COR-L47 (cell line): ENCODE results near the gene PDE10A.

Source experiments
- DNase-seq: peaks from one replicate; lab custom pipeline; 2025; lab: John Stamatoyannopoulos, UW

Gene PDE10A

GRCh38 chr6:165662749-165663376 lies at the start of gene PDE10A:
Gene PDE10A, minus strand, starts transcription at chr6:165663241. Its CDS starts 430 bp downstream, at chr6:165662811.
- no peak for DNase-seq

DNA sequence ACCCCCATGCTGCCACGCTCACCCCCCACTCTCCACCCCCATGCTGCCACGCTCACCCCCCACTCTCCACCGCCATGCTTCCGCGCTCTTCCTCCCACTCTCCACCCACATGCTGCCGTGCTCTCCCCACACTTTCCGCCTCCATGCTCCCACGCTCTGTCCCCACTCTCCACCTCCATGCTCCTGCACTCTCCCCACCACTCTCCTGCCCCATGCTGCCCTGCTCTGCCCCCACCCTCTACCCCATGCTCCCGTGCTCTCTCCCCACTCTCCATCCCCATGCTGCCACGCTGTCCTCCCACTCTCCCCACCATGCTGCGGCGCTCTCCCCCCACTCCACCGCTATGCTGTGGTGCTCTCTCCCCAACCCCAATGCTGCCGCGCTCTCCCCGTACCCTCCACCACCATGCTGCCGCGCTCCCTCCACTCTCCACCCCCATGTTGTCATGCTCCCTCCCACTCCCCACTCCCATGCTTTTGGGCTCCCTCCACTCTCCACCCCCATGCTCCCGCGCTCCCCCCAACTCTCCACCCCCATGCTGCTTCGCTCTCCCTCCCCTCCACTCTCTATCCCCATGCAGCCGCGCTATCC lies 46.0 kb upstream of the PDE10A start:
- DNase-seq: no peak

DNA sequence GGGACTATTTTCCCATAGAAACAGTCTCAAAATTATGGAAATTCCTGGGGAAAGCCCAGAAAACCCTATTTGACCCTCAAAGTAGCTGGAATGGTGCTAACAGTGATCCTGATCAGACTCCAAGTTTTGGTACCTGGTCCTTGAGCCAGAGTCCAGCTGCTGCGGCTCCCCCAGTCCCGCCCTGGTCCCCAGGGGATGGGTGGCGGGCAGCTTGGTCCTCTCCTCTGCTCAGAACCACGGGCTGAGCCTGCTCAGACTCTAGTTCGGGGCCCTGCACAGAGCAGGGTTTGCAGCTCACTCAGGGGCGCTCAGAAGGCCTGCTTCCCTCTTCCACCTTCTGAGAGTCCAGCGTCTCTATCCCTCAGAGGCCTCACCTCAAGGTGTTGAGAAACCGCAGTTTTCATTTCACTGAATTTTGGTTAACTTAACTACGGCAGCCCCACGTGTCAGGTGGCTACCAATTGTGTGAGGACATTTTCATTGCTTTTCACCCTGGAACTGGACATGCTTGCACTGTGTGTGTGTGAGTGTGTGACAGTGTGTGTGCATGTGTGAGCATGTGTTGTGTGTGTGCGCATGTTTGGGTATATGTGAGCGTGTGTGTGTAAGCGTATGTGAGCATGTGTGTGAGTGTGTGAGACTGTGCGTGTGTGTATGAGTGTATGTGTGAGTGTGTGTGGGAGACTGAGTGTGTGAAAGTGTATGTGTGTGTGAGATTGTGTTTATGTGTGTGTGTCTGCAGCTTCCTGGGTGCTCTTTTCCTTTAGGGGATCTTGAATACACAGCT lies 44.2 kb upstream of the PDE10A start:
- DNase-seq: no peak

- DNase-seq: no peak
Measured at GRCh38 chr6:165705941-165706340, 42.9 kb upstream of the PDE10A start.

GRCh38 chr6:165704045-165704748 lies 41.2 kb upstream of the PDE10A start:
- no peak for DNase-seq

DNA sequence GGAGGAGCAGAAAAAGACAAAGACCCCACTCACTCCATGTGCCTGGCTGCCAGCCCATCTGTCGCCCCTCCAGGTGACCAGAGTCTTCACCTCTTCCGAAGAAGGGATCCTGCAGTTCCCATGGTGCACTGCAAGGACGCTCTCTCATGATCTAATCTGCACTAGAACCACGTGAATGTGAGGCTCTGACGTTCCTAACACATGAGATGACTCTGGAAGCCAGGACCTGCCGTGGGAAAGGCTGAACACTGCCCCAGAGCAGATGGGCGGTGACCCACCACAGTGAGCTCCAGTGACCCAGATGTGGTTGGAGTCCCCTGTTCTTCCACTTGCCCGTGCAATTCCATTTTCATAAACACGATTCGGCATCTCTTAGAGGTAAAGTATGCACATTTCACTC lies 39.6 kb upstream of the PDE10A start:
- DNase-seq: no peak

- DNase-seq: no peak
Measured at GRCh38 chr6:165701564-165702354, 38.7 kb upstream of the PDE10A start.

DNA sequence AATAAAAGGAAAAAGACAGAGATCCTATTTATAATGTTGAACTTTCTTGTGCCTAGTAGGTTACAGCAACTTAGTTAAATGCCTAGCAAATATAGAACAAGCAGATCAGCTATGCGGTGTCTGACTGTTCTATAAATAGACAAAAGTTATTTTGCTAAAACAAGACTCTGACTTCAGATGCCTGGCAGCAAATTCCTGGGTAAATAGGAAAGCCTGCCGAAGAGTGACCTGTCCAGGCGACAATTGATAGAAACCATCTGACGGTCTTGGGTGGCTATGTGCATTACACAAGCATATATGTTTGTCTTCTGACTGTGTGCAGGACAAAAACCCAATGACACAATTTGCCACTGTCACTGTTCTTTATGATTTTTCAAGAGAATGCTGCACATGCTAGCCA lies 38.0 kb upstream of the PDE10A start:
- no peak for DNase-seq

DNA sequence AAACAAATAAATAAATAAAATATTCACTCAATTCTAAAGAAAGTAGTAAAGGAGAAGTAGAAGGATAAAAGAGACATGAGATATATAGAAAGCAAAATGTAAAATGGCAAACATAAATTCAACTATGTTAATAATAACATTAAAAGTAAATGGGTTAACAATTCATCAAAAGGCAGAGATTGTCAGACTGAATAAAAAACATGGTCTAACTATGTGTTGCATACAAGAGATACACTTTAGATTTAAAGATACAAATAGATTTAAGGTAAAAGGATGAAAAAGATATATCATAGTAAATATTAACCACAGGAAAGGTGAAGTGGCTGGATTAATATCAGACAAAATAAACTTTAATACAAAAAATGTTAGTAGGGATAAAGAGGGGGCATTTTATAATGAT lies 35.8 kb upstream of the PDE10A start:
- no peak for DNase-seq

DNA sequence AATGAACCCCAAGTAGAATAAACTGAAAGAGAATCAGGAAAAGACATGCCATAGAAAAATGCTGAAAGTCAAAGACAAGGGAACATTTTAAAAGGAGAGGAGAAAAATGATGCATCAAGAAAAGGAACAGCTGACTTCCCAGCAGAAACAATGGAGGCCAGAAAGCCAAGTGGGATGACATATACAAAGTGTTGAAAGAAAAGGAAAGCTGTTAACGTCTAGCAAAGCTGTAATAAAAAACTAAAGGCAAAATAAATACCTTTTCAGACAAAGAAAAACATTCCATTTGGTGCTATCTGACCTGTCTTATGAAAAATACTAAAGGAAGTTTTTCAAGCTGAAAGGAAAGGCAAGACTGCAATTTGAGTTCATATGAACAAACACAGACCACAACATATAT lies 34.1 kb upstream of the PDE10A start:
- no peak for DNase-seq

DNA sequence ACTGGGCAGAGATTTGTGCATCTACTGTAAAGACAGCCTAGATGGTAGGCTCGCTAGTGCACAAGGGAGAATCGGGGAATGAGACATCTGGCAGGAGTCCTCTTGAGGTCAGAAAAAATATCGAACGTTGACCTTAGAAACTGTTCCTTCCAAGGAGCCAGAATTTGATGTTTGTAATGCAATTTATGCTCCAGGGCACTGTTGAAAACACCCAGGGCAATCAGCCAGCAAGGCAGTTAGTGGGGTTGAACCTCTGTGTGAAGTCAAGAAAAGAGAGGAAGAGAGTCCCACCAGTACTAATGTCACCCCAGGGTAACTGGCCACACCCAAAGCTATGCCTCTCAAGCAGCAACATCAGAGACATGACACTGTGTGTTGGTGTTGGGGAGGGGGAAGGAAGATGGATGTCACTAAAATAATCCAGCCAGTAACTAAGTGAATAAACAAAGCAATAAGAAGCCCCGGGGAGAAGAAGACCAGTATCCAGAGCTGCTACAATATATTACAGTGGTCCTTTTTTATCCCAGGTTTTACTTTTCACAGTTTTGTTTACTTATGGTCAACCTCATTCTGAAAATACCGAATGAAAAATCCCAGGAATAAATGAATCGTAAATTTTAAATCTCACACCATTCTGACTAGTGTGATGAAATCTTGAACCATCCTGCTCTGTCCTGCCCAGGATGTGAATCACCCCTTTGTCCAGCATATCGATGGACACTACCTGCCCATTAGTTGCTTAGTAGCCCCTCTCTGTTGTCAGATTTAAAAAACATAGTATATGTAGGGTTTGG lies 32.9 kb upstream of the PDE10A start:
- DNase-seq: no peak

GRCh38 chr6:165694296-165694695 lies 31.3 kb upstream of the PDE10A start:
- DNase-seq: no peak

GRCh38 chr6:165692106-165692653 lies 29.1 kb upstream of the PDE10A start:
- DNase-seq: no peak

DNA sequence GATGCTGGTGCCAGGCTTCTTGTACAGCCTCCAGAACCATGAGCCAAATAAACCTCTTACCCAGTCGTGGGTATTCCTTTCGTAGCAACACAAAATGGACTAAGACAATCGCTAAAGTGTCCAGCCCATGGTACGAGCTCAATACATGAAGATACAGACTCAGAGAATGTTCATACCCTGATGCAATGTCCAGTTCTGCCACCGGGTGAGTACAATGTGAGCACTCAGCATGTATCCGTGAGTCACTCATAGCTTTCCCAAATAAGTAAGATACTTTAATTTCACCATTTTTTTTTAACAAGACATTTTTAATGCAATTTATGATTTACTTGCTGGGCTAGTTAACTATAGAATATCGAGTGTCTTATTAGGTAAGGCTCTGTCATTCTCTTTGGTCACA lies 26.7 kb upstream of the PDE10A start:
- no peak for DNase-seq

DNA sequence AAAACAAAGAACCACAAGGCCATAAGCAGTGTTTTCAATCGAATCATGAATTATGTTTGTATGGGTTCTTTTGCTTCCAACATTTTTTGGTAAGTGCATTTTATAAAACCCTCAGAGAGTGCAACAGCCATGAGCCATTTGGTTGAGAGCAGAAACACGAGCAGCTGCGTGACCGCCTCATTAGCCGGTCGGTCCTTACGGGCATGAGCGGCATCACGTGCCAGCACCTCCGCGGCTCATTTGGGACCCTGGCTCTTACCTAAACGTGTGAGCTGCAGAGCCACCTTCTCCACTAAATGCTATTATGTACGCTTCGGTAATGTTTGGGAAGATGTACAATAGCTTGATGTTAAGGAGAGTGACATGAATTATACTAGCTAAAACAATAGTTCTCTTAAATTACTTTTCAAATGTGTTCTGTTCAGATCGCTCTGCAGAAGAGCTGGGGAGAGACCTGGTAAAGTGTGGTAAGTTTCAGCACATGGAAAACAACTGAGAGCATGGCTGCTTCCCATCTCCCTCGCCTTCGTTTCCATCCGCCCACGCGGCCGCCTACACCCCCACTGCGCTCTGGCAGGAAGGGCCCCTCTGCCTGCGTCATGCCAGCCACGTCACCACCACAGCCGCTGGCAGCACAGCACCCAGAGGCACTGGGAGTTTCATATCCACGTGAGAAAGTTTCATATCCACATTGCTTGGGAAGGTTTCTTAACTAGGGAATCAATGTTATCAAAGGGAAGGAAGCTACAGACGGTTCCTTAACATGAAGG lies 23.7 kb upstream of the PDE10A start:
- no peak for DNase-seq

GRCh38 chr6:165685302-165685701 lies 22.3 kb upstream of the PDE10A start:
- DNase-seq: no peak

GRCh38 chr6:165684333-165684732 lies 21.3 kb upstream of the PDE10A start:
- DNase-seq: no peak

DNA sequence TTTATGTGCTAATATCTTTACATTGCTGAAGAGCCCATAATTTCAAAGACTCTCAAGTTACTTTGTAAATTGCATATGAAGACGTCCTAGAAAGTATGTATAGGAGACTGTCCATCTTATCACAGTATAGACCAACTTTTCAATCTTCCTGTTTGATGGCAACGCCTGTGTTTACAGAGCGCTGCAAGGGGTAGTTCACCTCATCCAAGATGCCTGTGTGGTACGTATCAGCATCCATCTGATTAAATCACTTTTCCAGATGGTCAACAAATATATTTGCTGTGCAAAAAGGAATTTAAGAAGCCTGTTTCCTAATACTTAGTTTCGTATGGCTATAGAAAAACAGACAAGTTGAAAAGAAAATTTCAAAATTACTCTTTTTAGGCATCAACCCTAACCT lies 17.9 kb upstream of the PDE10A start:
- no peak for DNase-seq

DNA sequence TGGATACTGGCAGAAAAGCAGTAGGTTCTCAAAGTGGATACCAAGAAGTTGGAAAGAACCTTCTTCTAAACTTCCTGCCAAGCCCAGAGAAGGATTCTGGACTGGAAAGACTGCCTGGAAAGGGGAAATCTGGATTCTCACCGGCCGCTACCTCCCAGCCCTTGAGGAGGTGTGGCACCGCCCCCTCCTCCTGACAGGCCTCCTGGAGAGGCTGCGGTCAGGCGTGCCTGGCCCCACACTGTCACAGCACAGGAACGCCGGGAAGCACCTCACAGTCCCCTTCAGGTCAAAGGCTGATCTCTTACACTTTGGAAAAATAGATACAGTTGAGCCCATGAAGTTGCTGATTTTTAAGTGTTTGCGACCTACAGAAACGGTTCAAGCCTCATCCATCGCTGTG lies 16.3 kb upstream of the PDE10A start:
- no peak for DNase-seq

DNA sequence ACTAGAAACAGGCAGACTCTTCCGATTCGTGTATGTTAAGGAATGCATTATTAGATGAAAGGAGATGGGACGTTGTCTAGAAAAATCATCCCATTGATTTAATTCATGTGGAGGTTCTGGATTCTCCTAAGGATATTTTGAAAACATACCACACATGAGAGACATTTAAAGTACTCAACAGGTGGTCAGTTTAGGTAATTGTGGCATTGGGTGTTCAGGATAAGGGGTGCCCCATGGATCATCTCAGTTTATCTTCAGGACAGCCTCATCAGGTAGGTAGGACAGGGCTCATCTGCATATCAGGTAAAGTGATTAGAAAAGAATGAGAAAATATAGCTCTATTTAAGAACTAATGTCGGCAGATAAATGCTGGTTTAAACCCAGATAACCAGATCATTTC lies 15.9 kb upstream of the PDE10A start:
- DNase-seq: no peak
